Neural progenitor cell (in vitro differentiated cells): ENCODE data around the gene PLA2G2C. TPM values are rescaled to one million over a fixed set of nuclear protein-coding genes. Genes with fewer than 3 reads are reported as not detected.

Experiments used
- DNase-seq: peaks from one replicate; pipeline ENCODE4 v3.0.0-alpha.2; 2016; ENCODE audit warnings: low spot score
- H2AFZ ChIP-seq: fragments of 200-600 bp; sonication (generic); replicated peaks from 2 replicates; pipeline ENCODE4 v1.6.1; 2016; ENCODE audit warnings: antibody characterized with exemption
- H3F3A ChIP-seq: fragments of 200-600 bp; sonication (generic); 2 replicates; pipeline ENCODE4 v1.6.1; 2016; ENCODE audit warnings: antibody characterized with exemption, low read depth
- H3K27ac ChIP-seq: fragments of 200-600 bp; sonication (generic); 2 replicates; pipeline ENCODE4 v1.5.1; 2016; ENCODE audit warnings: mild to moderate bottlenecking
- H3K27me3 ChIP-seq: fragments of 200-600 bp; sonication (generic); 2 replicates; pipeline ENCODE4 v1.6.1; 2016; ENCODE audit warnings: mild to moderate bottlenecking, moderate library complexity
- H3K36me3 ChIP-seq: fragments of 200-600 bp; sonication (generic); 2 replicates; pipeline ENCODE4 v1.5.1; 2016
- H3K4me1 ChIP-seq: fragments of 200-600 bp; sonication (generic); 2 replicates; pipeline ENCODE4 v1.6.1; 2016; ENCODE audit warnings: mixed run types
- H3K4me2 ChIP-seq: fragments of 200-600 bp; sonication (generic); 2 replicates; pipeline ENCODE4 v1.6.1; 2016
- H3K4me3 ChIP-seq: fragments of 200-600 bp; sonication (generic); 2 replicates; pipeline ENCODE4 v1.5.1; 2016
- H3K79me2 ChIP-seq: fragments of 200-600 bp; sonication (generic); 2 replicates; pipeline ENCODE4 v1.6.1; 2016; ENCODE audit warnings: low read depth
- H3K9ac ChIP-seq: fragments of 200-600 bp; sonication (generic); 2 replicates; pipeline ENCODE4 v1.6.1; 2016
- H3K9me3 ChIP-seq: fragments of 200-600 bp; sonication (generic); 2 replicates; pipeline ENCODE4 v1.5.1; 2016; ENCODE audit warnings: low read depth
- H4K20me1 ChIP-seq: fragments of 200-600 bp; sonication (generic); 2 replicates; pipeline ENCODE4 v1.6.1; 2016; ENCODE audit warnings: low read depth
- H3K27ac Mint-ChIP-seq: 3 replicates; pipeline ENCODE4 v1.8.0; 2021; ENCODE audit warnings: mixed read lengths
- H3K27me3 Mint-ChIP-seq: 2 replicates; pipeline ENCODE4 v1.8.0; 2022; ENCODE audit warnings: low read depth, mild to moderate bottlenecking, inconsistent platforms, moderate library complexity, mixed read lengths; ENCODE audit not compliant: insufficient read depth
- H3K36me3 Mint-ChIP-seq: 3 replicates; pipeline ENCODE4 v1.8.0; 2021; ENCODE audit warnings: mixed read lengths
- H3K4me1 Mint-ChIP-seq: 3 replicates; pipeline ENCODE4 v1.8.0; 2021; ENCODE audit warnings: mixed read lengths
- H3K4me3 Mint-ChIP-seq: 3 replicates; pipeline ENCODE4 v1.8.0; 2021; ENCODE audit warnings: mild to moderate bottlenecking, moderate library complexity, mixed read lengths
- H3K9me3 Mint-ChIP-seq: 3 replicates; pipeline ENCODE4 v1.8.0; 2020; ENCODE audit warnings: mixed read lengths
- EZH2 ChIP-seq: fragments of 200-600 bp; sonication (generic); IDR thresholded peaks from 2 replicates; pipeline ENCODE4 v1.6.1; 2017; ENCODE audit warnings: antibody characterized with exemption, mild to moderate bottlenecking, moderate library complexity
- EZH2phosphoT487 ChIP-seq: fragments of 200-600 bp; sonication (generic); IDR thresholded peaks from 2 replicates; pipeline ENCODE4 v1.6.1; 2017; ENCODE audit warnings: antibody characterized with exemption
- total RNA-seq: library from RNA; depleted of rRNA; stranded (reverse); fragments of >200 nt; gene quantifications from 2 replicates; pipeline ENCODE4 v1.2.3, GENCODE V29; 2015; ENCODE audit warnings: low replicate concordance
- TF ChIP-seq, protein P1 (sequence below): fragments of 200-600 bp; sonication (generic); IDR thresholded peaks from 2 replicates; pipeline ENCODE4 v1.5.1; 2017; ENCODE audit warnings: antibody characterized with exemption, mild to moderate bottlenecking

The PLA2G2C gene
- total RNA-seq, 1 donor from 2014 or later: not detected

DNA sequence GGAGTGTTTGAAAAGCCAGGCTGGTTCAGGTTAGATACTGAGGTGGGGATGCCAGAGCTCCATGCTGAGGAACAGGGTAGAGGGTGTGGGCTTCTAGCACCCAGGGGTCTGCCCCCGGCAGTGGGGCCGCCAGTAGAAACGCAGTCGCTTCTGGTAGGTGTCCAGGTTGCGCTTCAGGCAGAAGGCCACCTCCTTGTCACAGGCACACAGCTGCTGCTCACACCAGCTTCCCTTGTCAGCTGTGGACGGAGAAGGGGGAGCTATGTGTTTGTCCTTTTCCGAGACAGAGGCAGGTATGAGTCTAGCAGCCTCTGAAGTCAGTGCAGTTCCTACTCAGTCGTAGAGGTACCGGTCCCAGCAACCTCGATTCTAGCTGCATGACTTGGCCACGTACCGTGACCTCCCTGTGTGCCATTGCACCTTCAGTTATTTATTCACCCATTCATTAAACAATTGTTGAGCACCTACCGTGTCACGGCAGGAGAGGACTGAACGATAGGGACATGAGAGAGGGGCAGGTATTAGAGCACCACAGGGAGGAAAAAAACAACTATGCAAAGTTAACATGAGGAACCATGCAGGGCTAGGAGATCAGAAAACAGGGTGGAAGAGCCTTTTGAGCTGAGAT, 72.2 kb downstream of the PLA2G2C start:
- H3K79me2 ChIP-seq: no peaks in the 10 kb centered on the region
- H3K27me3 ChIP-seq: no peaks in the 10 kb centered on the region
- no peaks in the 10 kb centered on the region for H3K4me1 ChIP-seq
- no peak overlapping the region for H3K4me3 ChIP-seq
- H3K36me3 ChIP-seq: no peaks in the 10 kb centered on the region
- no peak for TF ChIP-seq EZH2phosphoT487
- TF ChIP-seq, protein P1, sequence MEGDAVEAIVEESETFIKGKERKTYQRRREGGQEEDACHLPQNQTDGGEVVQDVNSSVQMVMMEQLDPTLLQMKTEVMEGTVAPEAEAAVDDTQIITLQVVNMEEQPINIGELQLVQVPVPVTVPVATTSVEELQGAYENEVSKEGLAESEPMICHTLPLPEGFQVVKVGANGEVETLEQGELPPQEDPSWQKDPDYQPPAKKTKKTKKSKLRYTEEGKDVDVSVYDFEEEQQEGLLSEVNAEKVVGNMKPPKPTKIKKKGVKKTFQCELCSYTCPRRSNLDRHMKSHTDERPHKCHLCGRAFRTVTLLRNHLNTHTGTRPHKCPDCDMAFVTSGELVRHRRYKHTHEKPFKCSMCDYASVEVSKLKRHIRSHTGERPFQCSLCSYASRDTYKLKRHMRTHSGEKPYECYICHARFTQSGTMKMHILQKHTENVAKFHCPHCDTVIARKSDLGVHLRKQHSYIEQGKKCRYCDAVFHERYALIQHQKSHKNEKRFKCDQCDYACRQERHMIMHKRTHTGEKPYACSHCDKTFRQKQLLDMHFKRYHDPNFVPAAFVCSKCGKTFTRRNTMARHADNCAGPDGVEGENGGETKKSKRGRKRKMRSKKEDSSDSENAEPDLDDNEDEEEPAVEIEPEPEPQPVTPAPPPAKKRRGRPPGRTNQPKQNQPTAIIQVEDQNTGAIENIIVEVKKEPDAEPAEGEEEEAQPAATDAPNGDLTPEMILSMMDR: no peak
- TF ChIP-seq EZH2: no peak
- DNase-seq: no peak
- H2AFZ ChIP-seq: no peak overlapping the region
- Mint-ChIP-seq H3K4me1 (no peaks in the 10 kb centered on the region), H3K27me3 (peaks cover 13% of the 10 kb centered on the region), H3K9me3 (no peaks in the 10 kb centered on the region), H3K27ac (no peak overlapping the region), H3K36me3 (no peaks in the 10 kb centered on the region), H3K4me3 (no peak overlapping the region)
- no peaks in the 10 kb centered on the region for H3F3A ChIP-seq
- no peak overlapping the region for H3K9ac ChIP-seq
- no peak overlapping the region for H3K4me2 ChIP-seq
- H3K27ac ChIP-seq: no peak overlapping the region
- no peaks in the 10 kb centered on the region for H4K20me1 ChIP-seq
- H3K9me3 ChIP-seq: no peaks in the 10 kb centered on the region

Other genes starting within 250 kb of the PLA2G2C start
- gene PLA2G2A, start 206.9 kb downstream of the PLA2G2C start, total RNA-seq: not detected in 2 replicates
- gene PLA2G5, start 116.3 kb downstream of the PLA2G2C start, total RNA-seq: not detected in 2 replicates
- gene PLA2G2D, start 67.0 kb downstream of the PLA2G2C start, total RNA-seq: not detected in 2 replicates
- not detected in 2 replicates for gene PLA2G2F, start 47.2 kb downstream of the PLA2G2C start, total RNA-seq
- 0.37 and 0.43 TPM in 2 replicates for gene UBXN10, start 422 bp downstream of the PLA2G2C start, total RNA-seq
- not detected in 2 replicates for gene VWA5B1, start 104.4 kb upstream of the PLA2G2C start, total RNA-seq